Heart left ventricle (tissue), 16 donors: ENCODE data around the gene FAM217A. TPM values are rescaled to one million over a fixed set of nuclear protein-coding genes. Genes with fewer than 3 reads are reported as not detected.

Source experiments
- ATAC-seq, 4 donors: fragments of 200-7000 bp; cut with Tn5 transposase; one replicate each; pipeline ENCODE4 v1.9.1; 2020 to 2022; ENCODE audit warnings: moderate library complexity in 4 of 4, mild to moderate bottlenecking in 3 of 4, moderate number of reproducible peaks in 1 of 4
- DNase-seq, 5 donors: peaks; one replicate each; pipeline ENCODE4 v3.0.0-alpha.2; 2020
- H3K27ac ChIP-seq, 12 donors: fragments of 200-600 bp; sonication (generic) in 4 of 12; one replicate each; pipeline versions ENCODE4 v1.5.0 to v1.8.0; 2016 to 2022; ENCODE audit warnings: mild to moderate bottlenecking in 2 of 12
- H3K27me3 ChIP-seq, 9 donors: fragments of 200-600 bp; sonication (generic) in 2 of 9; one replicate each; pipeline versions ENCODE4 v1.5.1 to v1.8.0; 2016 to 2022; ENCODE audit warnings: mild to moderate bottlenecking in 3 of 9
- H3K36me3 ChIP-seq, 9 donors: fragments of 200-600 bp; sonication (generic) in 2 of 9; one replicate each; pipeline versions ENCODE4 v1.5.0 to v1.8.0; 2018 to 2022; ENCODE audit warnings: mild to moderate bottlenecking in 2 of 9
- H3K4me1 ChIP-seq, 12 donors: fragments of 200-600 bp; sonication (generic) in 4 of 12; one replicate each; pipeline versions ENCODE4 v1.5.0 to v1.8.0; 2016 to 2022; ENCODE audit warnings: mild to moderate bottlenecking in 3 of 12
- H3K4me3 ChIP-seq, 12 donors: fragments of 200-600 bp; sonication (generic) in 4 of 12; one replicate each; pipeline versions ENCODE4 v1.5.0 to v1.8.0; 2017 to 2022; ENCODE audit warnings: mild to moderate bottlenecking in 9 of 12, moderate library complexity in 4 of 12
- H3K9me3 ChIP-seq, 12 donors: fragments of 200-600 bp; sonication (generic) in 4 of 12; one replicate each; pipeline versions ENCODE4 v1.5.0 to v1.8.0; 2016 to 2022; ENCODE audit warnings: mild to moderate bottlenecking in 1 of 12
- CTCF ChIP-seq, 12 donors: fragments of 200-600 bp; sonication (generic) in 4 of 12; IDR thresholded peaks; one replicate each; pipeline versions ENCODE4 v1.5.0 to v1.8.0; 2018 to 2022; ENCODE audit warnings: antibody characterized with exemption in 12 of 12, mild to moderate bottlenecking in 5 of 12
- POLR2A ChIP-seq, 2 donors: fragments of 450-650 bp; IDR thresholded peaks; one replicate each; pipeline ENCODE4 v1.6.1; 2017; ENCODE audit warnings: antibody characterized with exemption in 2 of 2, mild to moderate bottlenecking in 2 of 2, moderate library complexity in 2 of 2
- WGBS, 4 donors: extraction: QIAGEN DNeasy Blood & Tissue Kit in 2 of 4; methylation state at CpG; one replicate each; pipeline versions ENCODE4 v1.1.5 to v1.1.7; 2013 to 2018; 5-methylcytosine and 5-hydroxymethylcytosine counted together
- intact Hi-C, 10 donors: fragments of 100-400 bp; cut with DNase I; formaldehyde crosslinking; loops; one replicate each; pipeline versions ENCODE4 v1.11.1 to v1.14.2; 2022
- long read RNA-seq, 3 donors: library from polyadenylated mRNA; unstranded; transcript quantifications; one replicate each; pipeline ENCODE4 v2.0.0, GENCODE V29; 2020 to 2021
- polyA plus RNA-seq, 2 donors: library from polyadenylated mRNA; stranded (reverse); fragments of 200-250 nt; gene quantifications; one replicate each; pipeline ENCODE4 v1.2.3, GENCODE V29; 2013
- total RNA-seq, 9 donors: library from RNA; depleted of rRNA in 2 of 9; stranded (reverse); fragments of >200 nt in 2 of 9; fragmentation: NEBNext Ultra II Directional in 3 of 9; extraction: Animal tissue kit (Norgen Biotek cat#: 25700) in 3 of 9; gene quantifications; one replicate each; pipeline versions ENCODE4 v1.1.0 to v1.2.4, GENCODE V29; 2016 to 2023
- donor health status: ischemic (EF 13 %, LVEDD 7.1; RV severe dilation, severe dysfunction).
- donor health status: healthy with polysubstance abuse.
- donor health status: DM: no; HTN: yes; CAD: no.
- donor health status: DM: no; HTN: no; CAD: no.
- donor health status: ischemic (EF 25% LVEDD 6.9; RV normal size, moderate dysfunction).
- donor health status: ischemic (EF 25% LVEDD 5.7; RV mildly dilated, moderate dysfunction).
- donor health status: healthy.
- donor health status: DM: yes; HTN: yes; CAD: no.
- donor health status: ischemic (EF 35%, LVEDD 5.7; RV mildly dilated, moderate dysfunction).
- donor health status: nonischemic (EF 11% LVEDD 7.7; RV severe dilation, severe dysfunction).
- donor health status: DM: yes; HTN: yes; CAD: no.
- donor health status: PGD.
- donor health status: ischemic (EF 29% LVEDD 5.4; RV normal size, mild dysfunction).
- donor health status: nonischemic (EF 23%, LVEDD 6.1; RV moderate dilation, normal function).

The FAM217A gene
- total RNA-seq (not detected), polyA plus RNA-seq (not detected)
- long read RNA-seq, donor 1, result 0 reads
- long read RNA-seq, donor 2, result 0 reads
- long read RNA-seq, donor 3, partial matches to known transcripts, result 0 of 1 reads
- long read RNA-seq, donor 3, other reads (novel, unspliced or antisense), result 1 of 1 reads

GRCh38 chr6:4078691-4079471 lies at the start of gene FAM217A:
FAM217A (minus strand) TSS chr6:4079137; CDS start chr6:4077414, 1,723 bp downstream.
- Histone ChIP-seq H3K27me3 (peaks cover 0 to 16% (median 8%) of the 10 kb centered on the region in 9 donors), H3K9me3 (no peaks in the 10 kb centered on the region), H3K36me3 (no peaks in the 10 kb centered on the region), H3K4me3 (peak within 1 kb of the TSS in 2 of 12 donors; percentile 2 to 9), H3K4me1 (no peaks in the 10 kb centered on the region), H3K27ac (no peak within 1 kb of the TSS)
- DNase-seq (no peak), ATAC-seq (no peak)
- 43 to 61% (median 48%) methylated on average over 17 to 91 of the region's 91 CpGs for WGBS, 4 donors
- intact Hi-C loops, result no loop called here
- TF ChIP-seq POLR2A (IDR thresholded peaks at IDR 0.05) (no peak), CTCF (IDR thresholded peaks at IDR 0.05) (no peak)

- H3K36me3 ChIP-seq, result peaks cover 0 to 100% (median 86%) of the 10 kb centered on the region in 9 donors
- intact Hi-C loops, result loop anchor here in 2 of 10 donors (10.0 kb wide), 2 partner anchors 63 to 73 kb away; no protein-coding TSS in a partner anchor
- DNase-seq, result no peak
- WGBS, 4 donors, result 26 to 35% (median 33%) methylated on average over 1 of the region's 1 CpG
- TF ChIP-seq POLR2A (IDR thresholded peaks at IDR 0.05), result no peak
- TF ChIP-seq CTCF (IDR thresholded peaks at IDR 0.05), result no peak
- no peaks in the 10 kb centered on the region for H3K27me3 ChIP-seq
- H3K27ac ChIP-seq, result no peak overlapping the region
- no peak for ATAC-seq
- peaks cover 0 to 12% (median 0%) of the 10 kb centered on the region in 12 donors for H3K4me1 ChIP-seq
- no peak overlapping the region for H3K4me3 ChIP-seq
- H3K9me3 ChIP-seq, result no peaks in the 10 kb centered on the region
Observed at GRCh38 chr6:4128072-4128471, 49.1 kb upstream of the FAM217A start.

DNA sequence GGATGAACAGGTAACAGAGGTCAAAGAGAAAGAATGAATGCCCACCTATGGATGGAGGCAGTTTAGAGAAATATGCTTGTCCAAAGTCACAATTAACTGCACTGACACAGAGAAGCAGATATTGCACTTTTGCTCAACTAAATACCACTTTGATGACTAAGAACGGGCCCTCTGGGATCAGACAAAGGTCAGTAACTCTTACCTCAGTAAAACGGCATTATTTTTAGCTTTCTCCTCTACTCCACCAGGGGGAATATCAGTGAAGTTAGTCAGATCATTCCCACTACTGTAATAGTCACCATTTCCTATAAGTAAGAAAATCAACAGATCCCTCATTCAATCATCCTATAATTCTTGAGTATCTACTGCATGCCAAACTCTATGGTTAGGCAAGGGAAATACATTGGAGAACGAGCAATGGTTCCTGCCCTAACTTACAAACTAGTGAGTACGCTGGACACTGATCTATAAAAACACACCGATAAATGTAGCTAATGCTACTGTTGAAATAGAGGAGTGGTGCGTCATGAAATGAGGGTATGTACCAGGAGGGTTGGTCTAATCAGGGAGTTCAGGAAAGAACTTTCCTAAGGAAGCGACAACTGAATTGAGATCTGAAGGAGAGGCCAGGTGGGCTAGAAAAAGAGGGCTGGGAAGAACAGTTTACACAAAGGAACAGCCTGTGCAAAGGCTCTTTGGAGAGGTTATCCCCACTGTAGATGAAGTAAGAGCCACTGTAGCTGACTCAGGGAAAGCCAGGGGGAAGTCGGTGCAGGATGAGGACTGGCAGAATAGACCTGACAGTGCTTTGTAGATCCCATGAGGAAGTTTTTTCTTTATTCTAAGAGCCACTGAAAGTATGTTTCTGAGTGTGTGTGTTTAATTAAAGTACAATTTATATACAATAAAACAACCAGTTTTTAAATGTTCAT lies 47.3 kb upstream of the FAM217A start:
- H3K27ac ChIP-seq, result peak overlapping the region in 2 of 12 donors; percentile 30 to 34
- intact Hi-C loops, result loop anchor here in 2 of 10 donors (10.0 kb wide), 2 partner anchors 61 to 71 kb away; no protein-coding TSS in a partner anchor
- no peak for DNase-seq
- H3K9me3 ChIP-seq, result no peaks in the 10 kb centered on the region
- 67 to 79% (median 77%) methylated on average over 8 of the region's 8 CpGs for WGBS, 4 donors
- no peaks in the 10 kb centered on the region for H3K27me3 ChIP-seq
- H3K36me3 ChIP-seq, result peaks cover 0 to 100% (median 93%) of the 10 kb centered on the region in 9 donors
- no peak overlapping the region for H3K4me3 ChIP-seq
- ATAC-seq, result peak in 3 of 4 donors; percentile 44 to 91 (median 77)
- peaks cover 0 to 7% (median 0%) of the 10 kb centered on the region in 12 donors for H3K4me1 ChIP-seq
- no peak for TF ChIP-seq POLR2A (IDR thresholded peaks at IDR 0.05)
- TF ChIP-seq CTCF (IDR thresholded peaks at IDR 0.05), result peak in 3 of 12 donors; percentile 5 to 27 (median 20)
